ENCODE data around the gene CRAMP1.

DNA sequence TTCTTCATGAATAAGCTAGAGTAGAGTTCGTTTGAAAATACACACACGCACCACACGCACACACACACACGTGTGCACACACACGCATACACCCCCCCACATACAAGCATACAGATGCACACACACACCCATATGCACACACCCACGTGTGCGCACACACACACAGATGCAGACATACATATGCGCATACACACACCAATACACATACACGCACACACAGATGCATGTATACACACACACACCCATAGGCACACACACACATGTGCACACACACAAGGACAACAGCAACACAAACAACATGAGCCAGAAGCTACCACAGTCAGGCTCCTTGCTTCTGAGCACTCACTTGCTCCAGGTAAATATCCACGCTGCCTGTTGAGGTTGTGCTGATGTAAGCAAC lies 5.4 kb upstream of the CRAMP1 start:
- TF ChIP-seq, protein P1, sequence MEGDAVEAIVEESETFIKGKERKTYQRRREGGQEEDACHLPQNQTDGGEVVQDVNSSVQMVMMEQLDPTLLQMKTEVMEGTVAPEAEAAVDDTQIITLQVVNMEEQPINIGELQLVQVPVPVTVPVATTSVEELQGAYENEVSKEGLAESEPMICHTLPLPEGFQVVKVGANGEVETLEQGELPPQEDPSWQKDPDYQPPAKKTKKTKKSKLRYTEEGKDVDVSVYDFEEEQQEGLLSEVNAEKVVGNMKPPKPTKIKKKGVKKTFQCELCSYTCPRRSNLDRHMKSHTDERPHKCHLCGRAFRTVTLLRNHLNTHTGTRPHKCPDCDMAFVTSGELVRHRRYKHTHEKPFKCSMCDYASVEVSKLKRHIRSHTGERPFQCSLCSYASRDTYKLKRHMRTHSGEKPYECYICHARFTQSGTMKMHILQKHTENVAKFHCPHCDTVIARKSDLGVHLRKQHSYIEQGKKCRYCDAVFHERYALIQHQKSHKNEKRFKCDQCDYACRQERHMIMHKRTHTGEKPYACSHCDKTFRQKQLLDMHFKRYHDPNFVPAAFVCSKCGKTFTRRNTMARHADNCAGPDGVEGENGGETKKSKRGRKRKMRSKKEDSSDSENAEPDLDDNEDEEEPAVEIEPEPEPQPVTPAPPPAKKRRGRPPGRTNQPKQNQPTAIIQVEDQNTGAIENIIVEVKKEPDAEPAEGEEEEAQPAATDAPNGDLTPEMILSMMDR (IDR thresholded peaks at IDR 0.05), result no peak
- TF ChIP-seq POLR2A (IDR thresholded peaks at IDR 0.05) (no peak), POLR2AphosphoS5 (IDR thresholded peaks at IDR 0.05) (no peak)

Data from prostate gland (tissue), 2 donors.